Breast epithelium (tissue), 4 donors: ENCODE data around the gene TDP1. TPM values are rescaled to one million over a fixed set of nuclear protein-coding genes. Genes with fewer than 3 reads are reported as not detected.
"Not testable (repeated sequence)": the region's sequence is repeated elsewhere in the genome, so short reads cannot be mapped to it uniquely, and the experiment has no call there.

Source experiments
- DNase-seq, 2 donors: peaks; one replicate each; pipeline ENCODE4 v3.0.0-alpha.2; 2019; ENCODE audit warnings: low spot score in 2 of 2
- H3K27ac ChIP-seq, 2 donors: fragments of 200-600 bp; sonication (generic) in 1 of 2; one replicate each; pipeline ENCODE4 v1.5.1; 2016 to 2019; ENCODE audit warnings: mild to moderate bottlenecking in 1 of 2
- H3K27me3 ChIP-seq, 2 donors: fragments of 200-600 bp; sonication (generic) in 1 of 2; one replicate each; pipeline versions ENCODE4 v1.5.1 to v1.6.0; 2017 to 2019; ENCODE audit warnings: control low read depth in 1 of 2, mild to moderate bottlenecking in 1 of 2
- H3K36me3 ChIP-seq: fragments of 200-600 bp; one replicate; pipeline ENCODE4 v1.5.1; 2019
- H3K4me1 ChIP-seq, 2 donors: fragments of 200-600 bp; sonication (generic); one replicate each; pipeline ENCODE4 v1.5.1; 2016 to 2019; ENCODE audit warnings: control low read depth in 1 of 2
- H3K4me3 ChIP-seq, 3 donors: fragments of 200-600 bp; sonication (generic); 1 replicate in 2 of 3; 2 replicates in 1 of 3; pipeline ENCODE4 v1.5.1; 2016 to 2019; ENCODE audit warnings: mild to moderate bottlenecking in 3 of 3, moderate library complexity in 2 of 3
- H3K9me3 ChIP-seq, 2 donors: fragments of 200-600 bp; sonication (generic) in 1 of 2; one replicate each; pipeline ENCODE4 v1.5.1; 2016 to 2019; ENCODE audit warnings: control low read depth in 1 of 2
- POLR2A ChIP-seq: fragments of 450-650 bp; IDR thresholded peaks from one replicate; pipeline ENCODE4 v1.6.1; 2016; ENCODE audit warnings: antibody characterized with exemption, mild to moderate bottlenecking, moderate library complexity
- POLR2AphosphoS5 ChIP-seq, 3 donors: sonication (generic); formaldehyde crosslinking; IDR thresholded peaks; one replicate each; pipeline ENCODE4 v1.6.1; 2017; ENCODE audit warnings: antibody characterized with exemption in 3 of 3
- intact Hi-C: fragments of 100-400 bp; cut with DNase I; formaldehyde crosslinking; loops from one replicate; pipeline ENCODE4 v1.15.1; 2023; ENCODE audit warnings: low total_unique reads
- total RNA-seq, 3 donors: library from RNA; depleted of rRNA; stranded (reverse); fragments of >200 nt; gene quantifications; one replicate each; pipeline ENCODE4 v1.1.0, GENCODE V29; 2016
- TF ChIP-seq, protein P1 (sequence below), 3 donors: fragments of 450-650 bp; IDR thresholded peaks; one replicate each; pipeline ENCODE4 v1.5.1; 2016 to 2017; ENCODE audit warnings: antibody characterized with exemption in 3 of 3, mild to moderate bottlenecking in 3 of 3, moderate library complexity in 3 of 3

TDP1 gene
- total RNA-seq, 3 donors from 2014 or later = 9.6 to 29.9 (median 16.7) TPM

DNA sequence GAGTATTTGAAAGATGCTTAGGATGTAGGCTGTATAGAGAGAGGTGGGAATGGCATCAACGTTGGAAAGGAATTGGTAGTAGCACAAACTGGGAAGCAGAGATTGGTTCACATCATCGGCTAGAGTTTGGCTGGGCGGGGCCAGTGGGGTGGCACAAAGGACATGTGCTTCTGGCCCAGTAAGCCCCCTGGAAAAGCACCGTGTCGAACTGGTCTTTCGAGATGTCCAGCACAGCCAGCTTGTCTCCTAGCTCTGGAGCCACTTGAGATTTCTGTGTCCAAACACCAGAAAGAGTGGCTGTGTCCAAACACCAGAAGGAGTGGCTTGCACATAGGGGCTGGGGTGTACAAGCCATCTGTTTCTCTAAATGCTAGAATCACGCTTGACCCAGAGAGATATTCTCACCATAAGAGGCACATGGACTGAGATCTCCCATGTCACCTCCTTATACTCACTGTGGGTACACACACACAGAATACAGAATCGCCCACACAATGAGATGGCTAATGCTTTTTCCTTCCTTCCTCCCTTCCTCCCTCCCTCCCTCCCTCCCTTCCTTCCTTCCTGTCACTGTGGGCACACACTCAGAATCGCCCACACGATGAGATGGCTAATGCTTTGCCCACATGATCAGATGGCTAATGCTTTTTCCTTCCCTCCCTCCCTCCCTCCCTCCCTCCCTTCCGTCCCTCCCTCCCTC, 64.2 kb downstream of the TDP1 start:
- no peaks in the 10 kb centered on the region for H3K4me1 ChIP-seq
- H3K27me3 ChIP-seq = no peaks in the 10 kb centered on the region
- no peak for DNase-seq
- intact Hi-C loops = no loop called here
- H3K4me3 ChIP-seq = no peak overlapping the region
- no peaks in the 10 kb centered on the region for H3K9me3 ChIP-seq
- no peaks in the 10 kb centered on the region for H3K36me3 ChIP-seq
- H3K27ac ChIP-seq = no peak overlapping the region
- TF ChIP-seq POLR2AphosphoS5 (IDR thresholded peaks at IDR 0.05) (no peak), POLR2A (no peak)
- TF ChIP-seq, protein P1, sequence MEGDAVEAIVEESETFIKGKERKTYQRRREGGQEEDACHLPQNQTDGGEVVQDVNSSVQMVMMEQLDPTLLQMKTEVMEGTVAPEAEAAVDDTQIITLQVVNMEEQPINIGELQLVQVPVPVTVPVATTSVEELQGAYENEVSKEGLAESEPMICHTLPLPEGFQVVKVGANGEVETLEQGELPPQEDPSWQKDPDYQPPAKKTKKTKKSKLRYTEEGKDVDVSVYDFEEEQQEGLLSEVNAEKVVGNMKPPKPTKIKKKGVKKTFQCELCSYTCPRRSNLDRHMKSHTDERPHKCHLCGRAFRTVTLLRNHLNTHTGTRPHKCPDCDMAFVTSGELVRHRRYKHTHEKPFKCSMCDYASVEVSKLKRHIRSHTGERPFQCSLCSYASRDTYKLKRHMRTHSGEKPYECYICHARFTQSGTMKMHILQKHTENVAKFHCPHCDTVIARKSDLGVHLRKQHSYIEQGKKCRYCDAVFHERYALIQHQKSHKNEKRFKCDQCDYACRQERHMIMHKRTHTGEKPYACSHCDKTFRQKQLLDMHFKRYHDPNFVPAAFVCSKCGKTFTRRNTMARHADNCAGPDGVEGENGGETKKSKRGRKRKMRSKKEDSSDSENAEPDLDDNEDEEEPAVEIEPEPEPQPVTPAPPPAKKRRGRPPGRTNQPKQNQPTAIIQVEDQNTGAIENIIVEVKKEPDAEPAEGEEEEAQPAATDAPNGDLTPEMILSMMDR (IDR thresholded peaks at IDR 0.05) = no peak

DNA sequence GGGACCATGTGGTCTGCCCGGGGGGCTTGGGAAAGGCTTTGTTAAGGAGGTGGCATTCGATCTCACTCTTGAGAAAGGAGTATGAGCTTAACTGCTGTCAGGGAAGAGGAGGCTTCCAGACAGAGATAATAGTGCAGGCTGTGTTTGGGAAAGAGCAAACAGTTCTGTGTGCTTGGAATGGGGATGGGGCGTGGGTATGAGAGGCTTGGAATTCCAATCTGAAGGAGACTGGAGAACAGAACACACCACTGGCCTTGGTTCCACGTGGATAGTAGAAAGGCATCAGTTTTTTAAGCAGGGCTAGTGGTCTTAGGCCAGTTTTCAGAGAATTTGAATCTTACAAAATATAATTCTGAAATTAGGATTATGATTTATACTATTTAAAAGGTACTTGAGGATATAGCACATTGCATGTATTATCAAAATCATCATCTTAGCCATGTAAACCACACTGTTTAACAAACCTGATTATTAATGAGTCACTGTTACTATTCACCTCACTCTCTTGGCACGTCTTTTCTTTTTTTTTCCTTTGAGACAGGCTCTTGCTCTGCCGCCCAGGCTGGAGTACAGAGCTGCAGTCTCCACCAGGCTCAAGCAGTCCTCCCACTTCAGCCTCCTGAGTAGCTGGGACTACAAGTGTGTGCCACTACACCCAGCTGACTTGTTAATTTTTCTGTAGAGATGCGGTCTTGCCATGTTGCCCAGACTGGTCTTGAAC, 67.6 kb downstream of the TDP1 start:
- no peak overlapping the region for H3K4me3 ChIP-seq
- no peak for DNase-seq
- no peaks in the 10 kb centered on the region for H3K4me1 ChIP-seq
- TF ChIP-seq POLR2AphosphoS5 (IDR thresholded peaks at IDR 0.05) = no peak
- TF ChIP-seq, protein P1 (IDR thresholded peaks at IDR 0.05) = no peak
- no peak for TF ChIP-seq POLR2A
- no peaks in the 10 kb centered on the region for H3K9me3 ChIP-seq
- H3K36me3 ChIP-seq = no peaks in the 10 kb centered on the region
- H3K27ac ChIP-seq = no peak overlapping the region
- no peaks in the 10 kb centered on the region for H3K27me3 ChIP-seq
- intact Hi-C loops = no loop called here

DNA sequence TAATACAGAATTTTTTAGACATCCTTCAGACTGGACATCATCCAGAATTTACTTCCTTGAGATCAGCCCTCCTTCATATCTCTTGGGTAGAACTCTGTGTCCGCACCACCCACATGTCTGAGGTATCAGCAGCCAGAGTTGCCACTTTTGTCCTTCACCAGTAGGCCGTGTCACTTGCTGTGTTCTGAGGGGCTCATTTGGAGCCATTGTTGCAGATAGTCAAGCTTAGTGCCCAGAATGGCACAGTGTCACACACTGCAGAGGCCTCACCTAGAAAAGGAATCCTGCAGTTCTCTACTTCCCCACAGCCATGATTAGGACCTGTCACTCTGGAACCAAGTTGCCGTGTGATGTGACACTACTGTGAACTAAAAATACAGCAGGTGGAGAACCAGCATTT, 69.2 kb downstream of the TDP1 start:
- no peaks in the 10 kb centered on the region for H3K9me3 ChIP-seq
- no peaks in the 10 kb centered on the region for H3K4me1 ChIP-seq
- no peak for DNase-seq
- H3K4me3 ChIP-seq = no peak overlapping the region
- TF ChIP-seq, protein P1 (IDR thresholded peaks at IDR 0.05) = no peak
- TF ChIP-seq POLR2A = no peak
- TF ChIP-seq POLR2AphosphoS5 (IDR thresholded peaks at IDR 0.05) = no peak
- no peak overlapping the region for H3K27ac ChIP-seq
- H3K27me3 ChIP-seq = no peaks in the 10 kb centered on the region
- no peaks in the 10 kb centered on the region for H3K36me3 ChIP-seq
- intact Hi-C loops = no loop called here

DNA sequence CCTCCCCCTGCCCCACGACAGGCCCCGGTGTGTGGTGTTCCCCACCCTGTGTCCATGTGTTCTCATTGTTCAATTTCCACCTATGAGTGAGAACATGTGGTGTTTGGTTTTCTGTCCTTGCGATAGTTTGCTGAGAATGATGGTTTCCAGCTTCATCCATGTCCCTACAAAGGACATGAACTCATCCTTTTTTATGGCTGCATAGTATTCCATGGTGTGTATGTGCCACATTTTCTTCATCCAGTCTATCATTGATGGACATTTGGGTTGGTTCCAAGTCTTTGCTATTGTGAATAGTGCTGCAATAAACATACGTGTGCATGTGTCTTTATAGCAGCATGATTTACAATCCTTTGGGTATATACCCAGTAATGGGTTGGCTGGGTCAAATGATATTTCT, 70.9 kb downstream of the TDP1 start:
- H3K4me3 ChIP-seq, H3K9me3 ChIP-seq, H3K4me1 ChIP-seq, H3K36me3 ChIP-seq, DNase-seq, H3K27me3 ChIP-seq, H3K27ac ChIP-seq, intact Hi-C loops: not testable (repeated sequence)

DNA sequence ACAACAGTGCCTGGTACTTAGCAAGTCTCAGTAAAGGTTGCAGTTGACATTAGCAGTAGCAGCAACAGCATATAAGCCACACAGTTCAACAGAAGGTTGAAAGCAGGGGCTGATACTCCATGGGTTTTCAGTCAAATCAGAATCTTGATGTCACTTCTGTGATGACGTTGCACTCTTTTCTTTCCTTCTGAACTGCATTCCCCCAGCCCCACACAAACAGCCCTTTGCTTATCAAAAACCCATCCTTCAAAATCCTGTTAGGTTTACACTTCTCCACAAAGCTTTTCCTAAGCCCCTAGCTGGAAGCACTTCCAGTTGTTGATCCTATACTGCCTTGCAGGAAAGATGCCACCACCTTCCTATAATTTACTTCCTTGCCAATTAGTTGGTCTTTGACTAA, 72.1 kb downstream of the TDP1 start:
- Histone ChIP-seq H3K27me3 (no peaks in the 10 kb centered on the region), H3K4me1 (no peaks in the 10 kb centered on the region), H3K27ac (no peak overlapping the region), H3K9me3 (no peaks in the 10 kb centered on the region), H3K4me3 (no peak overlapping the region), H3K36me3 (no peaks in the 10 kb centered on the region)
- DNase-seq = no peak
- TF ChIP-seq, protein P1 (IDR thresholded peaks at IDR 0.05) = no peak
- TF ChIP-seq POLR2A (no peak), POLR2AphosphoS5 (IDR thresholded peaks at IDR 0.05) (no peak)
- intact Hi-C loops = no loop called here
